OCI-LY1 (cell line): Measurements from ENCODE around the gene DMD.
"Not testable (repeated sequence)": the region's sequence is repeated elsewhere in the genome, so short reads cannot be mapped to it uniquely, and the experiment has no call there.

Source experiments
- EZH2 ChIP-seq: fragments of 200-600 bp; sonication (generic), shearing (Covaris generic); IDR thresholded peaks from 2 replicates; pipeline ENCODE4 v1.8.0; 2017; ENCODE audit warnings: borderline replicate concordance, mixed run types, mild to moderate bottlenecking, antibody characterized with exemption, low read length, moderate library complexity, mixed read lengths
- TF ChIP-seq, protein P1 (sequence below): fragments of 200-600 bp; sonication (generic), shearing (Covaris generic); IDR thresholded peaks from 2 replicates; pipeline ENCODE4 v1.5.1; 2017; ENCODE audit warnings: mild to moderate bottlenecking, antibody characterized with exemption, low read length, moderate library complexity, mixed read lengths

- not testable (repeated sequence) for TF ChIP-seq EZH2
- TF ChIP-seq, protein P1, sequence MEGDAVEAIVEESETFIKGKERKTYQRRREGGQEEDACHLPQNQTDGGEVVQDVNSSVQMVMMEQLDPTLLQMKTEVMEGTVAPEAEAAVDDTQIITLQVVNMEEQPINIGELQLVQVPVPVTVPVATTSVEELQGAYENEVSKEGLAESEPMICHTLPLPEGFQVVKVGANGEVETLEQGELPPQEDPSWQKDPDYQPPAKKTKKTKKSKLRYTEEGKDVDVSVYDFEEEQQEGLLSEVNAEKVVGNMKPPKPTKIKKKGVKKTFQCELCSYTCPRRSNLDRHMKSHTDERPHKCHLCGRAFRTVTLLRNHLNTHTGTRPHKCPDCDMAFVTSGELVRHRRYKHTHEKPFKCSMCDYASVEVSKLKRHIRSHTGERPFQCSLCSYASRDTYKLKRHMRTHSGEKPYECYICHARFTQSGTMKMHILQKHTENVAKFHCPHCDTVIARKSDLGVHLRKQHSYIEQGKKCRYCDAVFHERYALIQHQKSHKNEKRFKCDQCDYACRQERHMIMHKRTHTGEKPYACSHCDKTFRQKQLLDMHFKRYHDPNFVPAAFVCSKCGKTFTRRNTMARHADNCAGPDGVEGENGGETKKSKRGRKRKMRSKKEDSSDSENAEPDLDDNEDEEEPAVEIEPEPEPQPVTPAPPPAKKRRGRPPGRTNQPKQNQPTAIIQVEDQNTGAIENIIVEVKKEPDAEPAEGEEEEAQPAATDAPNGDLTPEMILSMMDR = not testable (repeated sequence)
Measured at GRCh38 chrX:31583892-31584291, 1627.5 kb downstream of the DMD start.
